OCI-LY1 (cell line): ENCODE measurements around the gene ABLIM1.

Source experiments
- H2AFZ ChIP-seq: fragments of 200-600 bp; sonication (generic), shearing (Covaris generic); 2 replicates; pipeline ENCODE4 v1.6.0; 2014; ENCODE audit warnings: antibody characterized with exemption, mild to moderate bottlenecking, low read length
- H3F3A ChIP-seq: fragments of 200-600 bp; sonication (generic), shearing (Covaris generic); 2 replicates; pipeline ENCODE4 v1.6.0; 2014; ENCODE audit warnings: mild to moderate bottlenecking, antibody characterized with exemption, low read length, moderate library complexity; ENCODE audit not compliant: insufficient read depth
- H3K27ac ChIP-seq: fragments of 200-600 bp; sonication (generic); 2 replicates; pipeline ENCODE4 v1.5.1; 2014; ENCODE audit warnings: low read length, mixed run types, mild to moderate bottlenecking, low read depth; ENCODE audit not compliant: poor library complexity, severe bottlenecking
- H3K27me3 ChIP-seq: fragments of 200-600 bp; sonication (generic); 2 replicates; pipeline ENCODE4 v1.6.0; 2014; ENCODE audit warnings: antibody characterized with exemption, mild to moderate bottlenecking, low read length, moderate library complexity; ENCODE audit not compliant: insufficient read depth
- H3K36me3 ChIP-seq: fragments of 200-600 bp; sonication (generic); 2 replicates; pipeline ENCODE4 v1.6.1; 2014; ENCODE audit warnings: mild to moderate bottlenecking, antibody characterized with exemption, low read length, moderate library complexity, mixed read lengths; ENCODE audit not compliant: insufficient read depth
- H3K4me1 ChIP-seq: fragments of 200-600 bp; sonication (generic); 2 replicates; pipeline ENCODE4 v1.5.1; 2014; ENCODE audit warnings: mild to moderate bottlenecking, low read length, moderate library complexity; ENCODE audit not compliant: insufficient read depth, severe bottlenecking
- H3K4me2 ChIP-seq: fragments of 200-600 bp; sonication (generic), shearing (Covaris generic); 2 replicates; pipeline ENCODE4 v1.6.1; 2014; ENCODE audit warnings: low read length
- H3K4me3 ChIP-seq: fragments of 200-600 bp; sonication (generic); 2 replicates; pipeline ENCODE4 v1.5.1; 2014; ENCODE audit warnings: low read length, low read depth, mild to moderate bottlenecking, mixed read lengths; ENCODE audit not compliant: poor library complexity, severe bottlenecking
- H3K79me2 ChIP-seq: fragments of 200-600 bp; shearing (Covaris generic); 2 replicates; pipeline ENCODE4 v1.6.1; 2016; ENCODE audit warnings: mixed run types, low read length, mixed read lengths; ENCODE audit not compliant: insufficient read depth
- H3K9ac ChIP-seq: fragments of 200-600 bp; sonication (generic), shearing (Covaris generic); 2 replicates; pipeline ENCODE4 v1.6.1; 2014; ENCODE audit warnings: mild to moderate bottlenecking, low read length, mixed read lengths
- H3K9me2 ChIP-seq: fragments of 200-600 bp; sonication (generic), shearing (Covaris generic); 2 replicates; pipeline ENCODE4 v1.6.1; 2014; ENCODE audit warnings: low read depth, mild to moderate bottlenecking, low read length, mixed read lengths
- H3K9me3 ChIP-seq: fragments of 200-600 bp; shearing (Covaris generic); 2 replicates; pipeline ENCODE4 v1.6.1; 2014; ENCODE audit warnings: low read length, mixed read lengths
- H4K20me1 ChIP-seq: fragments of 200-600 bp; sonication (generic), shearing (Covaris generic); 2 replicates; pipeline ENCODE4 v1.6.0; 2016; ENCODE audit warnings: mild to moderate bottlenecking, low read length; ENCODE audit not compliant: insufficient read depth
- EZH2 ChIP-seq: fragments of 200-600 bp; sonication (generic), shearing (Covaris generic); IDR thresholded peaks from 2 replicates; pipeline ENCODE4 v1.8.0; 2017; ENCODE audit warnings: borderline replicate concordance, mixed run types, mild to moderate bottlenecking, antibody characterized with exemption, low read length, moderate library complexity, mixed read lengths
- TF ChIP-seq, protein P1 (sequence below): fragments of 200-600 bp; sonication (generic), shearing (Covaris generic); IDR thresholded peaks from 2 replicates; pipeline ENCODE4 v1.5.1; 2017; ENCODE audit warnings: mild to moderate bottlenecking, antibody characterized with exemption, low read length, moderate library complexity, mixed read lengths

ABLIM1 gene

DNA sequence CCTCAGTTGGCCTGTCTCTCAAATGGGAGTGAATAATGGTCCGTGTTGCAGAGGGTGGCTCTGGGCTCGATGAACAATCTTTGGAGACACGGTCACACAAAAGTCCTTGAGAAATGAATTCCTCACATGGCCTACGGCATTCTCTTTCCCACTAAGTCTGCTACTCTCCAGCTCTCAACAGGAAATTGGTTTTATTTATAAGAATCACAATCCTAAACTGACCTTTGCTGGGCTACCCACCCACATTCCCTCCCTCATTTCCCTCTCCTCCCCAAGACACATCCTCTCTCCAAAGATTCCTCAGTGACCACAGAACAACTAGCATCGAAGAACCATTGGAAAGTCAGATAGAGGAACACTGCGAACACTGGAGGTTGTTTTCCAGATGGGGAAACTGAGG, 258.5 kb downstream of the ABLIM1 start:
- Histone ChIP-seq H3K4me1 (no peaks in the 10 kb centered on the region), H3K79me2 (no peaks in the 10 kb centered on the region), H3K27ac (no peak overlapping the region), H3K4me3 (no peak overlapping the region), H3F3A (no peaks in the 10 kb centered on the region), H3K27me3 (0 out of 2 replicates have a peak, but pooled peaks cover 3% of the 10 kb centered on the region), H3K9ac (no peak overlapping the region), H3K36me3 (no peaks in the 10 kb centered on the region), H3K9me3 (no peaks in the 10 kb centered on the region), H3K4me2 (no peak overlapping the region), H2AFZ (no peak overlapping the region), H4K20me1 (no peaks in the 10 kb centered on the region), H3K9me2 (no peaks in the 10 kb centered on the region)
- TF ChIP-seq, protein P1, sequence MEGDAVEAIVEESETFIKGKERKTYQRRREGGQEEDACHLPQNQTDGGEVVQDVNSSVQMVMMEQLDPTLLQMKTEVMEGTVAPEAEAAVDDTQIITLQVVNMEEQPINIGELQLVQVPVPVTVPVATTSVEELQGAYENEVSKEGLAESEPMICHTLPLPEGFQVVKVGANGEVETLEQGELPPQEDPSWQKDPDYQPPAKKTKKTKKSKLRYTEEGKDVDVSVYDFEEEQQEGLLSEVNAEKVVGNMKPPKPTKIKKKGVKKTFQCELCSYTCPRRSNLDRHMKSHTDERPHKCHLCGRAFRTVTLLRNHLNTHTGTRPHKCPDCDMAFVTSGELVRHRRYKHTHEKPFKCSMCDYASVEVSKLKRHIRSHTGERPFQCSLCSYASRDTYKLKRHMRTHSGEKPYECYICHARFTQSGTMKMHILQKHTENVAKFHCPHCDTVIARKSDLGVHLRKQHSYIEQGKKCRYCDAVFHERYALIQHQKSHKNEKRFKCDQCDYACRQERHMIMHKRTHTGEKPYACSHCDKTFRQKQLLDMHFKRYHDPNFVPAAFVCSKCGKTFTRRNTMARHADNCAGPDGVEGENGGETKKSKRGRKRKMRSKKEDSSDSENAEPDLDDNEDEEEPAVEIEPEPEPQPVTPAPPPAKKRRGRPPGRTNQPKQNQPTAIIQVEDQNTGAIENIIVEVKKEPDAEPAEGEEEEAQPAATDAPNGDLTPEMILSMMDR: no peak
- no peak for TF ChIP-seq EZH2

DNA sequence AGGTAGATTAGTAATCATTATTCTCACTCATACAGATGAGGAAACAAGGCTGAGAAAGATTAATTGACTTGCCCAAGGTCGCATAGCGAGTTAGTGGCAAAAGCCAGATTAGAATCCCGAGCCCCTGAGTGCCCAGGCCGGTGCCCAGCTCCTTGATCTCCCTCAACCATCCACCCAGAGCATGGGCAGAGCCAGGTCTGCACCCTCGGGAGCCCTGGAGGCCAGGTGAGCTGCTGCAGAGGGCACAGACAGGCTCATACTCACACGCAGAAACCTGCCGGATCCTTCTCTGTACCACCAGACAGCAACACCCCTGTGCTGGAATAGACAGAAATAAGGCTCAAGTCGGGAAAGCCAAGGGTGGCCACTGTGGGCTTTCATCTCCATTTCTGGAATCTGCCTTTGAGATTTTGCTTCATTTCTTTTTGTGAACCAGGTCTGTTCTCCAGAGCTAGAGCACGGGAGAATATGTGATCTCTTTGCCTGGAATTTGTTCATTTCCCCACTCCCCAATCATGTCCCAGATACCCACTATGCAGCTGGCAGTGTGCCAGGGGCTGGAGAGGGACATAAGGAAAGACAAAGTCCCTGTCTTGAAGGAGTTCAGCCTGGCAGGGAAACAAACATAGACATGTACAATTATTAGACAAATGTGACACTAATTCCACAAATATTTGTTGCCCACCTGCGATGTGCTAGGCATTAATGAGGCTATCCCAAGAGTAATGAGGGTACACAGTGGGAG, 259.3 kb downstream of the ABLIM1 start:
- TF ChIP-seq, protein P1: no peak
- no peak for TF ChIP-seq EZH2
- Histone ChIP-seq H3K9ac (no peak overlapping the region), H3K9me3 (no peaks in the 10 kb centered on the region), H3K4me1 (no peaks in the 10 kb centered on the region), H3K36me3 (no peaks in the 10 kb centered on the region), H3K27ac (no peak overlapping the region), H3F3A (no peaks in the 10 kb centered on the region), H2AFZ (no peak overlapping the region), H3K9me2 (no peaks in the 10 kb centered on the region), H4K20me1 (no peaks in the 10 kb centered on the region), H3K4me3 (no peak overlapping the region), H3K27me3 (0 out of 2 replicates have a peak, but pooled peaks cover 3% of the 10 kb centered on the region), H3K4me2 (no peak overlapping the region), H3K79me2 (no peaks in the 10 kb centered on the region)

DNA sequence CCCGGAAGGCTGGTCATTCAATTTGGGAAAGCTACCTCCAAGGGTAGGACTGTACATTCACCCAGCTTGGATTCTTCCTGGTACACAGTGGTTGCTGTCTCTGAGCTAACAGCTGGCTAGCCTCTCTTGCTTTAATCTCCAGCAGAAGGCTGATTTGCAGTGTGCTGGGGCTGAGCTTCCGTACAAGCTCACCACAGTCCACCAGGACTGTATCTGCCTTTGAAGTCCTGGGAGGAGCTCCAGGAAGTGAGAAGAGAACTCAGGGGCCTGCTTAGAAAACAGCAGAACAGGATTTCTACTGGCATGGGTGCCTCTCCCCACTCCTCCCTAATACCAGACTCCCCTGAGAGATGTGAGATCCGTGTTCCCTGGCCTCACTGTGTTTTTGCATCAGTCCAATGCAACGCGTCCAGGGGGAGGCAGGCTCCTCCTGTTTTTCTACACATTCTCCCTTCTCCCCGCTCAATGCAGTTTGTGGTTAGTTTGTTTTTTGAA, 260.4 kb downstream of the ABLIM1 start:
- Histone ChIP-seq H3K4me3 (no peak overlapping the region), H3K4me1 (no peaks in the 10 kb centered on the region), H3K27ac (no peak overlapping the region), H3K9me3 (no peaks in the 10 kb centered on the region), H3K4me2 (no peak overlapping the region), H3K9ac (no peak overlapping the region), H3K79me2 (no peaks in the 10 kb centered on the region), H3K27me3 (0 out of 2 replicates have a peak, but pooled peaks cover 3% of the 10 kb centered on the region), H3K36me3 (no peaks in the 10 kb centered on the region), H2AFZ (no peak overlapping the region), H3F3A (no peaks in the 10 kb centered on the region), H4K20me1 (no peaks in the 10 kb centered on the region), H3K9me2 (no peaks in the 10 kb centered on the region)
- TF ChIP-seq EZH2: no peak
- TF ChIP-seq, protein P1: no peak
